Glutamatergic neuron (in vitro differentiated cells): ENCODE data around the gene B4GALT5. TPM values are rescaled to one million over a fixed set of nuclear protein-coding genes. Genes with fewer than 3 reads are reported as not detected.

Experiments used
- DNase-seq: peaks from one replicate; pipeline ENCODE4 v3.0.0; 2022
- H3K27ac Mint-ChIP-seq: one replicate; pipeline ENCODE4 v1.8.0; 2020; ENCODE audit warnings: mild to moderate bottlenecking, mixed read lengths, inconsistent platforms; ENCODE audit not compliant: unreplicated experiment
- H3K27me3 Mint-ChIP-seq: one replicate; pipeline ENCODE4 v1.8.0; 2020; ENCODE audit warnings: mild to moderate bottlenecking, moderate library complexity, mixed read lengths, inconsistent platforms; ENCODE audit not compliant: unreplicated experiment
- H3K36me3 Mint-ChIP-seq: one replicate; pipeline ENCODE4 v1.8.0; 2020; ENCODE audit warnings: mild to moderate bottlenecking, mixed read lengths, inconsistent platforms; ENCODE audit not compliant: unreplicated experiment
- H3K4me1 Mint-ChIP-seq: one replicate; pipeline ENCODE4 v1.8.0; 2020; ENCODE audit warnings: mild to moderate bottlenecking, low read depth, mixed read lengths, inconsistent platforms; ENCODE audit not compliant: unreplicated experiment
- H3K4me3 Mint-ChIP-seq: one replicate; pipeline ENCODE4 v1.8.0; 2020; ENCODE audit warnings: mild to moderate bottlenecking, mixed read lengths, inconsistent platforms; ENCODE audit not compliant: unreplicated experiment
- H3K9me3 Mint-ChIP-seq: one replicate; pipeline ENCODE4 v1.8.0; 2020; ENCODE audit warnings: mild to moderate bottlenecking, moderate library complexity, mixed read lengths, inconsistent platforms; ENCODE audit not compliant: unreplicated experiment
- total RNA-seq: library from RNA; stranded (reverse); fragmentation: NEBNext Ultra II Directional; extraction: Animal tissue kit (Norgen Biotek cat#: 25700); gene quantifications from one replicate; pipeline ENCODE4 v1.2.1, GENCODE V29; 2021; ENCODE audit not compliant: unreplicated experiment
- TF ChIP-seq, protein P1 (sequence below): fragments of 200-600 bp; sonication (generic); IDR thresholded peaks from one replicate; pipeline ENCODE4 v1.5.0; 2021; ENCODE audit not compliant: partially characterized antibody, unreplicated experiment

The B4GALT5 gene
- total RNA-seq, 1 donor from 2014 or later, result 61.3 TPM

GRCh38 chr20:49595811-49596561 lies 117.7 kb downstream of the B4GALT5 start:
- no peaks in the 10 kb centered on the region for H3K36me3 Mint-ChIP-seq
- no peaks in the 10 kb centered on the region for H3K4me1 Mint-ChIP-seq
- no peak overlapping the region for H3K27ac Mint-ChIP-seq

DNA sequence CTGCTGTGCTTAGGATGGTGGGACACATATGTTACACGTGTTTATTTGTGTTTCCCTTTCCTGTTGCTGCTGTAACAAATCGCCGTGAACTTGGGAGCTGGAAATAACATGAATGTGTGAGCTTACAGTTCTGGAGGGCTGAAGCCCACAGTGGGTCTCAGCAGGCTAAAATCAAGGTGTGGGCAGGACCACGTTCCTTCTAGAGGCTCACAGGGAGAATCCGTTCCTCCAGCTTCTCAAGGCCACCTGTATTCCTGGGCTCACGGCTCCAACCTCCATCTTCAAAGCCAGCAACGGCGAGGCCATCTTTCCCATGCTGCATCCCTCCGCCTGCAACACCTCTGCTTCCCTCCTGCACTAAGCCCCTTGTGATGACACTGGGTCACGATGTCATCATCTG lies 118.3 kb downstream of the B4GALT5 start:
- H3K36me3 Mint-ChIP-seq, result no peaks in the 10 kb centered on the region
- no peak for DNase-seq
- TF ChIP-seq, protein P1, sequence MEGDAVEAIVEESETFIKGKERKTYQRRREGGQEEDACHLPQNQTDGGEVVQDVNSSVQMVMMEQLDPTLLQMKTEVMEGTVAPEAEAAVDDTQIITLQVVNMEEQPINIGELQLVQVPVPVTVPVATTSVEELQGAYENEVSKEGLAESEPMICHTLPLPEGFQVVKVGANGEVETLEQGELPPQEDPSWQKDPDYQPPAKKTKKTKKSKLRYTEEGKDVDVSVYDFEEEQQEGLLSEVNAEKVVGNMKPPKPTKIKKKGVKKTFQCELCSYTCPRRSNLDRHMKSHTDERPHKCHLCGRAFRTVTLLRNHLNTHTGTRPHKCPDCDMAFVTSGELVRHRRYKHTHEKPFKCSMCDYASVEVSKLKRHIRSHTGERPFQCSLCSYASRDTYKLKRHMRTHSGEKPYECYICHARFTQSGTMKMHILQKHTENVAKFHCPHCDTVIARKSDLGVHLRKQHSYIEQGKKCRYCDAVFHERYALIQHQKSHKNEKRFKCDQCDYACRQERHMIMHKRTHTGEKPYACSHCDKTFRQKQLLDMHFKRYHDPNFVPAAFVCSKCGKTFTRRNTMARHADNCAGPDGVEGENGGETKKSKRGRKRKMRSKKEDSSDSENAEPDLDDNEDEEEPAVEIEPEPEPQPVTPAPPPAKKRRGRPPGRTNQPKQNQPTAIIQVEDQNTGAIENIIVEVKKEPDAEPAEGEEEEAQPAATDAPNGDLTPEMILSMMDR, result no peak
- peaks cover 3% of the 10 kb centered on the region for H3K27me3 Mint-ChIP-seq
- H3K27ac Mint-ChIP-seq, result no peak overlapping the region
- H3K4me1 Mint-ChIP-seq, result no peaks in the 10 kb centered on the region
- H3K4me3 Mint-ChIP-seq, result no peak overlapping the region
- no peaks in the 10 kb centered on the region for H3K9me3 Mint-ChIP-seq

More at GRCh38 chr20:49595811-49596561, 117.7 kb downstream of the B4GALT5 start:
- TF ChIP-seq, protein P1, result no peak
- Mint-ChIP-seq H3K27me3 (peaks cover 3% of the 10 kb centered on the region), H3K9me3 (no peaks in the 10 kb centered on the region), H3K4me3 (no peak overlapping the region)
- DNase-seq, result no peak

DNA sequence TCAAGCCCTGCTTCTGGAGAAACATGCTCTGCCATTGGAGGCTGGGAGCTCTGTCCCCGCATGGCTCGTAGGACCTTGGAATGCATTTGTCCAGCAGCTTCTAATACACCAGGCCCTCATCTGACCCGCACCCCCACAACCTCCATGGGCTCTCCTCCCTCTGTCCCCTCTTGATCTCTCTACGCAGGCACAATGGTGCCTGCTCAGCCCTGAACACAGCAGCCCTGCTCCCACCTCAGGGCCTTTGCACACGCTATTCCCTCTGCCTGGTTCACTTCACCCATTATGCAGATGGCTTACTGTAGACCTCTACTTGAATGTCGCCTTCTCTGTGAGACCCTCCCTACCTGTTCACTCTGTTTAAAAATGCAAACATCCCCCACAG lies 118.8 kb downstream of the B4GALT5 start:
- TF ChIP-seq, protein P1, result no peak
- Mint-ChIP-seq H3K27ac (no peak overlapping the region), H3K9me3 (no peaks in the 10 kb centered on the region), H3K27me3 (peaks cover 5% of the 10 kb centered on the region), H3K4me1 (no peaks in the 10 kb centered on the region), H3K36me3 (no peaks in the 10 kb centered on the region), H3K4me3 (no peak overlapping the region)
- no peak for DNase-seq

DNA sequence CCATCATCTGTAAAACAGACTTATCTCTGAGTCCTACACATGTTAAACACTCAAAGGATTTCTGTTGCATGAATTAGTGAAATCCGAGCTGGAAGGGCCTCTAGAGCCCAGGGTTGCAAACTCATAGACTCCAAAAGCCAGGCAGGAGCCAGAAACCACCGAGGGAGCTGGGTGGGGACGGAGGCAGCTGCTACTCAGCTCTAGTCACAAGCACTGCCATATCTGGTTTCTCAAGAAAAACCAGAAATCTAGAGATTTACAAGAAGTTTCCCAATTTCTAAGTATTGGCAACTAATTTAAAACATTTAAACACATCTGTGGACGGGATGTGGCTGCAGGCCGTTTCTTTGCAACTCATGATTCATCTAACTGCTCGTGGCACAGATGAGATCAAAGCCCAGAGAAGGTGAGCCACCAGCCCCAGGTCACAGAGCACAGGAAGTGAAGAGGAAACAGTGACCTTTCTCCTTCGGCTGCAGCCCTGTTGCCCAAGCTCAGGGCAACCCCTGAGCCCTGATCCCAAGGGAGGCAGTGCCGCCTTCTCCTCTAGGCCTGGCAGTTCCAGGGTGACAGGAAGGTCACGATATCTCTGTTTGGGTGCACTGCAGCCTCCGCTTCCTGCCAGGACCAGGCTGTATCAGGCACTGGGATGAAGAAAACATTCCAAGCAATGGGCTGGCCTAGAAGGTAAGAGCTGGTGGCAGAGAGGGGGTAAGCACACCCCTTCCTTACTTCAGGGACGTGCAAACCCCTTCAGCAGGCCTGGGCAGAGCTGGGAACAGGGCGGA lies 119.3 kb downstream of the B4GALT5 start:
- Mint-ChIP-seq H3K4me3 (no peak overlapping the region), H3K27me3 (peaks cover 7% of the 10 kb centered on the region), H3K9me3 (no peaks in the 10 kb centered on the region), H3K36me3 (no peaks in the 10 kb centered on the region), H3K4me1 (no peaks in the 10 kb centered on the region), H3K27ac (no peak overlapping the region)
- TF ChIP-seq, protein P1, result no peak
- DNase-seq, result no peak
